Endometrial microvascular endothelial cells (primary cell): Measurements from ENCODE around the gene AP2A2. TPM values are rescaled to one million over a fixed set of nuclear protein-coding genes. Genes with fewer than 3 reads are reported as not detected.

Source experiments
- in situ Hi-C: cut with HindIII; loops from 2 replicates; pipeline ENCODE4 v1.10.0; 2017; ENCODE audit warnings: low sequenced_read_pairs, low pct_unique_long_range_greater_than_20kb; ENCODE audit errors: inconsistent ontology term
- total RNA-seq: library from RNA; depleted of rRNA; stranded (reverse); fragments of >200 nt; gene quantifications from one replicate; pipeline ENCODE4 v1.2.3, GENCODE V29; 2015; ENCODE audit errors: inconsistent ontology term

The AP2A2 gene
- total RNA-seq, 1 donor from 2014 or later, result 66.6 TPM

DNA sequence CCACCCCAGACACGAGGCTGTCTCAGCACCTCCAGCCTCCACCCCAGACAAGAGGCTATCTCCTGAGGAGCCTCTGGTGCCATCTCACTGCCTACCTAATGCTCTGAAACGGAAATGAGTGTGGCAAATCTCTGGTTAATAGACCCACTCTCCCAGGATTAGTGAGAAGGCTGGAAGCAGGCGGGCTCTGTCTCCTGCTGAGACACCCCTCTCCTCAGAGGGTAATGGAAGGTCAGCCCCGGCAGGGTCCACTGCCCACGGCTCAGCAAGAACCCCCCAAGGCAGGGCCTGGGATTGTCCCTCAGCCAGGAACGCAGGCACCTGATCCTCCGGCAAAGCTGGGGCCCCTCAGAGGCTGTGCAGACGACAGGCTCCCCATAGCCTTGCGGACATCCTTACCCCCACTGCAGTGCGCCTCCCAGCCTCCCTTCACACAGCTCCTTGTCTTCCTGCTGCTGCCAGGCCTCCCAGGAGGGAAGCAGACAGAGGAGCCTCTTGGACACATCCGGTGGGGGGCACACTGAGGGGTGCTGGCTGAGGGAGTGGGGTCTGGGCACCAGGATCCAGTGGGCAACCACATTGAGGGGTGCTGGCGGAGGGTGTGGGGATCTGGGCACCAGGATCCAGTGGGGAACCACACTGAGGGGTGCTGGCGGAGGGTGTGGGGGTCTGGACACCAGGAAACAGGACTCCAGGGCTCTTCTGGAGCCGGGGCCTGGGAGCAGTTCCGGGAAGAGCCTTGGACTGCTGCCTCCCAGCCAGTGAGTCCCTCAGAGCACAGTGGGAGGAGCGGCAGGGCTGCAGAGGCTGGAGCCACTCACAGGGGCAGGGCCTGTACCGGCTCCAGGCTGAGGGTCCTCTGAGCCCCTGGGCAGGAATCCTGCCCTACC, 28.2 kb upstream of the AP2A2 start:
- in situ Hi-C loops, result no loop called here

DNA sequence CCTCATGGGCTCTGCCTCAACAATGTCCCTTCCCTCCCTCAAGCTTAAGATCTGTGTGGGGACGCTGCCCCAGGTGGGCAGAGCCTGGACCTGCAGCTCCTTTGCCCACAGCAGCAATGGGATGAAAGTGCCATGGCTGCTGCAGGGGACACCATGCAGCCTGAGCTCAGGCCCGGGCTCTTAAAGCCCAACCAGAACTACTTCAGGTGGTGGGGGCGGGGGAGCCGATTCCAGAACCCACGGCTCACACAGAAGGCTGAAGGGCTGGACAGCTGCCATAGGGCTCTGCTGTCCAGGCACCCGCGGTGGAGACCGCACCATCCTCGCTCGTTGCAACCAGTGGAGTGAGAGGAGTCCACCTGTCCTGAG, 27.5 kb upstream of the AP2A2 start:
- in situ Hi-C loops, result no loop called here

GRCh38 chr11:898540-899190, 27.0 kb upstream of the AP2A2 start:
- in situ Hi-C loops, result no loop called here

GRCh38 chr11:899724-900123, 25.9 kb upstream of the AP2A2 start:
- in situ Hi-C loops, result loop anchor here (25.0 kb wide), 1 partner anchor 163 kb away; the partner anchor contains the start of gene MUC2

DNA sequence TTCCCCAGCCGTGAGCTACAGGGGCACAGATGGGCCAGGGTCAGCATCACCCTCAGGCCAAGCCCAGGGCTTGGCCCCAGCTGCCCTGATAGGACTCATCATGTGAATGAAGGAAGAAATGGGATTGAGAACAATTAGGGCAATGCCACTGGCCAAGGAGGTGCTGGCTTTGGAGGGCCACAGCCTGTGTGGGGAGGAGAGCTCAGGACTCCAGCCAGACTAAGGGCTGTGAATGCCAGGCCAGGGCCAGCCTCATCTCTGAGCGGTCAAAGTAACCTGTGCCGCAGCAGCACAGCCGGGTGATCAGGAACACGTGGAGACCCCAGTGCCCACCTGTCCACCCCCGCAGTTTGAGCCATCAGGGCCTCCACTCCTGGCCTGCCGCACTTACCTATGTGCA, 25.1 kb upstream of the AP2A2 start:
- in situ Hi-C loops, result loop anchor here (25.0 kb wide), 1 partner anchor 162 kb away; the partner anchor contains the start of gene MUC2

DNA sequence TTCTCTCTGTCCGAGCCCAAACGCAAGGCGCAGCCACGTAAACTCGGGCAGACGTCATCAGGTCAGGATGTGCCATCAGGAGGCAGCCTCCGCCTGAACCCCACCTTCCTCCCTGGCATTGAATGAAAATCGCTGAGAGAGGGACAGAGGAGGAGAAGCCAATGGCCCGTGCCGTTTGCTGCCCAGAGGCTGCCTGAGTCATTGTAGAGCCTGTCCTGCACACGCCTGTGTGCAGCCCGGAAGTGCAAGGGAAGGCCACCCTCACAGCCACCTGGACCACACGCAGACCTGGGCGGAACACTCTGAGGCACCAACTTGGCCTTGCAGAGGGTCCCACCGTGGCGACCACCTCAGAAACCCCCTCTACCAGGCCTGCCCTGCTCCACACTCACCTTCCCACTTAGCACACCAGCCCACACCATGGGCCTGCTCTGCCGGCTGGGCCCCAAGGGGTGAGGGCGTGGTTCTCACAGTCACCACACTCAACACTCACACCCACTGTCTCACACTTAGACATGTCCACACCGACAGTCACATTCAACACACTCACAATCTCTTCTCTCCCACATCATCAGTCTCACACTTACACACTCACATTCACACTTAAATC, 24.1 kb upstream of the AP2A2 start:
- in situ Hi-C loops, result loop anchor here (25.0 kb wide), 1 partner anchor 161 kb away; the partner anchor contains the start of gene MUC2

GRCh38 chr11:904380-904779, 21.3 kb upstream of the AP2A2 start:
- in situ Hi-C loops, result loop anchor here (25.0 kb wide), 1 partner anchor 158 kb away; the partner anchor contains the start of gene MUC2

- in situ Hi-C loops, result loop anchor here (25.0 kb wide), 1 partner anchor 156 kb away; the partner anchor contains the start of gene MUC2
These were observed 19.7 kb upstream of the AP2A2 start for GRCh38 chr11:905952-906351.

DNA sequence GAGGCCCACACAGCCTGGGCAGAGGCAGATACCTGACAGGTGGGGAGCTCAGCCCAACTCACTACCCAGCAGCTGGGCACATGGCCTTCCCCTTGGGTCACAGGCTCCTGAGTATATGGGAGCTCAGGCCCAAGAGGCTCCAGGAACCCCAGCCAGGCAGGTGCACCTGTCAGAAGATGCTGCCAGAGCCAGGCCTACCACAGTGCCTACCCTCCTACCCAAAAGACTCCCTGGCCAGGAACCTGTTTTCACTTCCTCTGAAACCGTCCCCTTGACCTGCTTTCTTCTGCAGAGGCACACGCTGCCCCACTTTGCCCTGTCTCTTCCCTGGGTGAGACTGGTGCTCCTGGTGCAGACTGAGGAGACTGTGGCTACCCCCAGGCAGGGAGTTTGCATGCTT, 18.0 kb upstream of the AP2A2 start:
- in situ Hi-C loops, result loop anchor here (25.0 kb wide), 1 partner anchor 155 kb away; the partner anchor contains the start of gene MUC2

DNA sequence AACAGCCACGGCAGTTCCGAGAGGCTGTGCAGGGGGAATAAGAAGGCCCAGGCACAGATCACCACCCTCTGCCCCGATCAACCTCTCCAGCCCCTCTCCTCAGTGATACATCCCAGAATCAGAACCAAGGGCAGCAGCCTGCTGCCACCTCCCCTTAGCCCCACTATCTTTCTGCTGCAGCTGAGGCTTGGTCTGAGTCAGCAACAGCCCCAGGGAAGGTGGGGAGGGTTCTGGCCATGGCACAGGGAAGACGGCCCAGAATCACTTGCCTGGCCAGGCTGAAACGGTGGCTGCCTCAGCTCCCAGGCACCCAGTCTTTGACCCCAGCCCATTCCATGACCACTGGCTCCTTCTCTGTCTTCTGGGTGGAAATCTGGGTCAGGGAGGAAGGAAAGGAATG, 17.4 kb upstream of the AP2A2 start:
- in situ Hi-C loops, result loop anchor here (25.0 kb wide), 1 partner anchor 154 kb away; the partner anchor contains the start of gene MUC2

GRCh38 chr11:909406-909805, 16.3 kb upstream of the AP2A2 start:
- in situ Hi-C loops, result loop anchor here (25.0 kb wide), 1 partner anchor 153 kb away; the partner anchor contains the start of gene MUC2

DNA sequence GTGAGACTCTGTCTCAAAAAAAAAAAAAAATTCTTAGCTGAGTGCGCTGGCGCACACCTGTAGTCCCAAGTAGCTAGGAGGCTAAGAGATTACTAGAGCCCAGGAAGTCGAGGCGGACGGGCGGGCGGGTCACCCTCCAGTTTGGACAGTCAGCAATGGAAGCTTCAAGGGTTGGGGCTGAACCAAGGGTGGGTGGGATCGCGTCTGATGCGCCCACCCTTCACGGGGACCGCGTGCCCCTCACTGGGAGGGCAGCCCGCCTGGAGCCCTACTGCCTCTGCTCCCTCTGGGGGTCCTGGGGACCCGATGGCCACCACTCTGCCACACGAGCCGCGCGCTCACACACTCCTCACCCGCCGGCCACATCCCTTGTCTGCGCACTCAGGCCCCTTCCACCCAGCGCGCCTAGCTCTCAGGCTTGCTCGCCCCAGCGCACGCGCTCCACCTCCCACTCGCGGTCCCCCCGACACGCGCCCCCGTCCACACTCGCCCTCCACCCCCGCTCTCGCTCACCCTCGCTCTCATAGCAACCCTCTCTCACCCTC, 15.6 kb upstream of the AP2A2 start:
- in situ Hi-C loops, result loop anchor here (25.0 kb wide), 1 partner anchor 152 kb away; the partner anchor contains the start of gene MUC2

GRCh38 chr11:910589-911030, 15.1 kb upstream of the AP2A2 start, which contains the start of gene CHID1:
CHID1 (minus strand) TSS chr11:910810; CDS start chr11:904816, 5,994 bp downstream.
- in situ Hi-C loops, result loop anchor here (25.0 kb wide), 1 partner anchor 152 kb away; the partner anchor contains the start of gene MUC2

GRCh38 chr11:911031-911889, 14.4 kb upstream of the AP2A2 start:
- in situ Hi-C loops, result loop anchor here (25.0 kb wide), 1 partner anchor 151 kb away; the partner anchor contains the start of gene MUC2

- in situ Hi-C loops, result loop anchor here (25.0 kb wide), 1 partner anchor 150 kb away; the partner anchor contains the start of gene MUC2
These were observed 13.8 kb upstream of the AP2A2 start for GRCh38 chr11:911890-912219.

GRCh38 chr11:912266-912665, 13.4 kb upstream of the AP2A2 start:
- in situ Hi-C loops, result loop anchor here (25.0 kb wide), 1 partner anchor 150 kb away; the partner anchor contains the start of gene MUC2

DNA sequence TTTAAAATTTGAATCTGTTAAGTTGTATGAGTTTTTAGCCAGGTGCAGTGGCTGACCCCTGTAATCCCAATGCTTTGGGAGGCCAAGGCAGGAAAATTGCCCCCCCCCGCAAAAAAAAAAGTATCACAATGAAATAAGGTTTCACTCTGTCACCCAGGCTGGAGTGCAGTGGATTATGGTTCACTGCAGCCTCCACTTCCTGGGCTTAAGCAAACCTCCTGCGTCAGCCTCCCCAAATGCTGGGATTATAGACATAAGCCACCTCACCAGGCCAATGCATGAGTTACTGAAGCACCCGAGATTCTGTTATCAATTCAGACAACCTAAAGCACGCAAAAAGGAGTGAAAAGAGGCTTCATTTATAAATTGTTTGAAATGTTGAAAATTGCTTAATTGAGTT, 12.6 kb upstream of the AP2A2 start:
- in situ Hi-C loops, result loop anchor here (25.0 kb wide), 1 partner anchor 149 kb away; the partner anchor contains the start of gene MUC2
